GM12878 (cell line): ENCODE measurements around the gene MOBP.

Experiments used
- HDAC6 ChIP-seq: fragments of 200-600 bp; sonication (generic); IDR thresholded peaks from one replicate; pipeline ENCODE4 v1.8.0; 2017; ENCODE audit warnings: antibody characterized with exemption; ENCODE audit not compliant: unreplicated experiment
- MEF2A ChIP-seq: IDR thresholded peaks from 2 replicates; pipeline ENCODE4 v1.6.1; 2011; ENCODE audit warnings: low read depth, mild to moderate bottlenecking, low read length, moderate library complexity; ENCODE audit not compliant: insufficient read depth
- POLR2AphosphoS2 ChIP-seq: IDR thresholded peaks from 2 replicates; pipeline ENCODE4 v1.6.1; 2011; ENCODE audit warnings: low read depth, mild to moderate bottlenecking, low read length, improper control_type of control experiment, moderate library complexity

- TF ChIP-seq HDAC6 (no peak), POLR2AphosphoS2 (no peak), MEF2A (no peak)
Measured at GRCh38 chr3:39491014-39491413, 23.5 kb downstream of the MOBP start.
